CD4-positive, alpha-beta T cell (primary cell): ENCODE measurements around the gene ZNF584. TPM values are rescaled to one million over a fixed set of nuclear protein-coding genes. Genes with fewer than 3 reads are reported as not detected.
A peak's percentile ranks its signal among the peaks of the same experiment; 100 is the strongest.

ENCODE experiments used
- ATAC-seq: fragments of 200-7000 bp; cut with Tn5 transposase; one replicate; pipeline ENCODE4 v1.10.0; 2022; ENCODE audit warnings: mild to moderate bottlenecking; ENCODE audit not compliant: poor library complexity
- CTCF ChIA-PET: fragments of 350-600 bp; sonication (Branson Sonifier 250); formaldehyde crosslinking; loops from one replicate; lab custom pipeline; 2021; ENCODE audit warnings: antibody characterized with exemption, inconsistent platforms; lab: Charles Lee
- POLR2A ChIA-PET: fragments of 350-600 bp; sonication (Branson Sonifier 250); formaldehyde crosslinking; loops from one replicate; lab custom pipeline; 2021; ENCODE audit warnings: antibody characterized with exemption, inconsistent platforms; lab: Charles Lee
- DNase-seq, 14 experiments: peaks; one replicate each; pipeline ENCODE4 v3.0.0-alpha.2; 2013 to 2020; ENCODE audit warnings: mixed read lengths in 2 of 14
- H3K27ac ChIP-seq, 2 donors: one replicate each; pipeline versions ENCODE4 v1.5.1 to v1.7.0; 2013; ENCODE audit warnings: low read length in 2 of 2, low read depth in 1 of 2, mild to moderate bottlenecking in 1 of 2
- H3K27me3 ChIP-seq, 2 experiments: 1 replicate in 1 of 2; 2 replicates in 1 of 2; pipeline versions ENCODE4 v1.6.1 to v1.7.0; 2013; ENCODE audit warnings: low read length in 2 of 2, control low read depth in 1 of 2, mild to moderate bottlenecking in 1 of 2, moderate library complexity in 1 of 2; ENCODE audit not compliant: insufficient read depth in 2 of 2, control insufficient read depth in 1 of 2
- H3K36me3 ChIP-seq: one replicate; pipeline ENCODE4 v1.6.1; 2013; ENCODE audit warnings: low read length, control low read depth; ENCODE audit not compliant: insufficient read depth
- H3K4me1 ChIP-seq: one replicate; pipeline ENCODE4 v1.6.1; 2013; ENCODE audit warnings: low read length, control low read depth; ENCODE audit not compliant: insufficient read depth
- H3K4me3 ChIP-seq: one replicate; pipeline ENCODE4 v1.5.1; 2013; ENCODE audit warnings: mild to moderate bottlenecking, low read length, moderate library complexity
- H3K9me3 ChIP-seq, 2 experiments: 1 replicate in 1 of 2; 2 replicates in 1 of 2; pipeline versions ENCODE4 v1.6.1 to v1.7.0; 2013; ENCODE audit warnings: low read length in 2 of 2, mild to moderate bottlenecking in 2 of 2, control low read depth in 1 of 2, moderate library complexity in 1 of 2; ENCODE audit not compliant: control insufficient read depth in 1 of 2, insufficient read depth in 1 of 2
- H3K27ac Mint-ChIP-seq: one replicate; pipeline ENCODE4 v1.8.0; 2020; ENCODE audit warnings: mixed read lengths
- H3K27me3 Mint-ChIP-seq: one replicate; pipeline ENCODE4 v1.8.0; 2021; ENCODE audit warnings: mixed read lengths
- H3K36me3 Mint-ChIP-seq: one replicate; pipeline ENCODE4 v1.8.0; 2021; ENCODE audit warnings: low read depth, mixed read lengths
- H3K4me1 Mint-ChIP-seq: one replicate; pipeline ENCODE4 v1.8.0; 2021; ENCODE audit warnings: low read depth, mixed read lengths
- H3K4me3 Mint-ChIP-seq: one replicate; pipeline ENCODE4 v1.8.0; 2020; ENCODE audit warnings: mild to moderate bottlenecking, mixed read lengths
- H3K9me3 Mint-ChIP-seq: one replicate; pipeline ENCODE4 v1.8.0; 2020; ENCODE audit warnings: mixed read lengths
- CTCF ChIP-seq: fragments of 200-600 bp; IDR thresholded peaks from one replicate; pipeline ENCODE4 v1.8.0; 2022; ENCODE audit warnings: antibody characterized with exemption, mild to moderate bottlenecking
- intact Hi-C, 2 experiments: fragments of 100-400 bp; cut with DNase I in 1 of 2; cut with micrococcal nuclease in 1 of 2; formaldehyde crosslinking; loops; one replicate each; pipeline versions ENCODE4 v1.15.1 to v1.9.0; 2023 to 2025; cut with DNase I, micrococcal nuclease
- microRNA-seq: library from miRNA; unstranded; fragments of <30 nt; microRNA quantifications from one replicate; pipeline ENCODE4 v1.2.0, GENCODE V29; 2021; ENCODE audit warnings: borderline microRNAs expressed, borderline replicate concordance
- total RNA-seq, 174 experiments: library from RNA in 2 of 174; stranded (reverse) in 2 of 174; gene quantifications; one replicate each; pipeline ENCODE4 v1.2.3 and lab custom pipeline; 2021 to 2026

The ZNF584 gene
- total RNA-seq, 2 experiments from 2014 or later: 1.7 to 1.8 TPM

DNA sequence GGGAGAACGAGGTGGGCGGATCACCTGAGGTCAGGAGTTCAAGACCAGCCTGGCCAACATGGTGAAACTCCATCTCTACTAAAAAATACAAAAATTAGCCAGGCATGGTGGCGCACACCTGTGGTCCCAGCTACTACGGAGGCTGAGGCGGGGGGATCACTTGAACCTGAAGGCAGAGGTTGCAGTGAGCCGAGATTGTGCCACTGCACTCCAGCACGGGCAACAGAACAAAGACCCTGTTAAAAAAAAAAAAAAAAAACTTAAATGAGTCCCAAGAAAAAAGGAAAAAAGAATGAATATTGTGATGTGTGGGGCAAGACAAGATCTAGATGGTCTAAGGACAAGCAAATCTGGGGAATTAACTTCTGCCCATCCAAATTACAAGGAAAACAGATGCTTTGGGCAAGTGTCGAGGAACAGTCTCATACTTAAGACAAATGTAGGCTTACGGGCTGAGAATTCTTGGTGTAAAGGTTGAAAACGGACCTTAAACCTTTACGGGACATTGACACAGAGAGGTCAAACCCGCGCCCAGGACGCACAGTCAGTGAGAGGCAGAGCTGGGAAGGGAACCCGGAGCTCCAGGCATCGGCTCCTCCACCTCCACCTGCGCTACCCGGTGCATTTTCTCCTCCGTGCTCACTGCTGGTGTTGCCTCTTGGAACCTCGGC, 57.8 kb downstream of the ZNF584 start:
- DNase-seq: no peak
- Mint-ChIP-seq H3K27ac (peak overlapping the region; percentile 83), H3K27me3 (no peaks in the 10 kb centered on the region), H3K9me3 (no peaks in the 10 kb centered on the region), H3K4me3 (peak overlapping the region; percentile 93), H3K36me3 (peaks cover 22% of the 10 kb centered on the region), H3K4me1 (peaks cover 22% of the 10 kb centered on the region)
- intact Hi-C loops: loop anchor here (1.0 to 5.0 kb wide), 5 partner anchors 9 to 79 kb away; partner anchors contain the start of genes RPS5 (in 1 of the 2), ZNF132 (in 1 of the 2) and ZNF324B (in 1 of the 2)
- no peak for TF ChIP-seq CTCF
- Histone ChIP-seq H3K4me1 (peaks cover 20% of the 10 kb centered on the region), H3K36me3 (peaks cover 12% of the 10 kb centered on the region), H3K4me3 (peak overlapping the region; percentile 68), H3K9me3 (no peaks in the 10 kb centered on the region), H3K27me3 (no peaks in the 10 kb centered on the region), H3K27ac (no peak overlapping the region)
- POLR2A ChIA-PET: interaction anchor here (0.7 to 1.0 kb wide), 3 partner anchors 9 to 15 kb away, joined by 3 read pairs; partner anchors contain the start of gene ZNF324B
- CTCF ChIA-PET: interaction anchor here (1.6 kb wide), 1 partner anchor 48 kb away, joined by 6 read pairs; no protein-coding TSS in a partner anchor
- ATAC-seq: peak; percentile 14

DNA sequence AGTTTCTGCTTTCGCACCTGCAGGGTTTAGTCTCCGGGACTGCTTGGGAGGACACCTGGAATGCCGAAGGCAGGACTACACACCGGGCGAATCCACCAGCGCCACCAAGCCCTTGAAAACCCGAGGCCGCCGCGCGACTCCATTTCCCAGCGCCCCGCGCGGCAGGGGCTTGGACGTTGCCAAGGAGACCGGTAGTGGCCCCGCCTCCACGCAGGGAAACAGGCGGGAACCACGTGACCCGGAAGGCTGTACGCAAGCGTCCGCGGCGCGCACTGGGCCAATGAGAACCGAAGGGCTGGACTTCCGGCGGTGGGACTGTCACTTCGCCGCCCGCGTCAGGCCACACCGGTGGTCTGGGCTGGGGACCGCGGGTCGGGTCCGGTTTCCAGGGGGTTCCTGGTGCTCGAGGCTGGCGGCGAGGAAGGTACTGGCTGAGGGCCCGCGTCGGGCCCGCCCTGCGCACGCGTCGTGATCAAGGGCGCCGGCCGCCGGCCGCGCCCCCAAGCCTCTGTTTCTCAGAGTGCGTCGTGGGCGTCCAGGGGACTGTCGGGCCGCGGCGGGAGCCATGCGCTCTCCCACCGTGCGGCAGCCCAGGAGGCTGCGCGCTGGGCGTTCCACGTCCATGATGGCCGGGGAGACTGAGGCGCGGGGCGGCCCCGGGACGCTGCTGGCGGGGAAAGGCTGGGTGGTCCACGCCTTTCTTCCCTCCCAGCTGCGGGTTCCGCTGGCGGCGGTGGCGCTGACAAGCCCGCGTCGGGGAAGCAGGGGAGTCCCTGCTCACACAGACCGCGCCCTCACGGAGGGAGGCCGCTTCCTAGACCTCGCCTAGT, 58.5 kb downstream of the ZNF584 start, which contains the start of gene ZNF324:
Gene ZNF324 (plus strand): TSS at position 321 of the 830 bp plus-strand sequence. CDS start 2,106 bp downstream, outside the sequence.
- CTCF ChIA-PET: interaction anchor here (0.7 to 1.6 kb wide), 2 partner anchors 47 to 114 kb away, joined by 3 to 6 read pairs; no protein-coding TSS in a partner anchor
- Histone ChIP-seq H3K27ac (peak within 1 kb of the TSS; percentile 62 to 81), H3K36me3 (peaks cover 14% of the 10 kb centered on the region), H3K4me3 (peak within 1 kb of the TSS; percentile 68), H3K27me3 (no peaks in the 10 kb centered on the region), H3K9me3 (no peaks in the 10 kb centered on the region), H3K4me1 (peaks cover 20% of the 10 kb centered on the region)
- no peaks in the 10 kb centered on the region for H3K9me3 Mint-ChIP-seq
- peaks cover 22% of the 10 kb centered on the region for H3K4me1 Mint-ChIP-seq
- H3K27ac Mint-ChIP-seq: peak within 1 kb of the TSS; percentile 83
- peak; percentile 93 for ATAC-seq
- H3K27me3 Mint-ChIP-seq: no peaks in the 10 kb centered on the region
- peak within 1 kb of the TSS; percentile 93 for H3K4me3 Mint-ChIP-seq
- POLR2A ChIA-PET: interaction anchor here (0.6 to 1.3 kb wide), 5 partner anchors 9 to 27 kb away, joined by 3 to 5 read pairs (median 3); partner anchors contain the start of genes ZNF132, ZNF324B and ZNF446
- peaks cover 23% of the 10 kb centered on the region for H3K36me3 Mint-ChIP-seq
- TF ChIP-seq CTCF: no peak
- intact Hi-C loops: loop anchor here (1.0 to 5.0 kb wide), 5 partner anchors 8 to 80 kb away; partner anchors contain the start of genes RPS5 (in 1 of the 2), ZNF132 (in 1 of the 2) and ZNF324B (in 1 of the 2)
- peak; percentile 94 to 98 (median 97) for DNase-seq

Small RNA genes lying within 50 kb of the gene (microRNA-seq; reads per million reads assigned to microRNA genes)
- not detected for gene MIR4754

Other genes starting within 250 kb of the ZNF584 start
- gene ZNF274, start 225.6 kb upstream of the ZNF584 start, total RNA-seq: 10 to 100 TPM; 51.0 to 51.4 TPM
- 1 to 10 TPM; 6.3 to 7.2 TPM for gene ZNF544, start 179.7 kb upstream of the ZNF584 start, total RNA-seq
- 1 to 10 TPM; 9.5 to 9.6 TPM for gene ZNF8, start 129.7 kb upstream of the ZNF584 start, total RNA-seq
- gene ERVK3-1, start 103.3 kb upstream of the ZNF584 start, total RNA-seq: 100 to 1,000 TPM; 150 to 153 TPM
- gene ZSCAN22, start 81.7 kb upstream of the ZNF584 start, total RNA-seq: under 1 TPM; 0.77 to 0.81 TPM
- 1 to 10 TPM; 7.6 to 8.4 TPM for gene A1BG, start 55.2 kb upstream of the ZNF584 start, total RNA-seq
- under 1 TPM; 0.28 to 0.55 TPM for gene ZNF497, start 45.9 kb upstream of the ZNF584 start, total RNA-seq
- gene ZNF837, start 27.6 kb upstream of the ZNF584 start, total RNA-seq: 1 to 10 TPM in 1 of 2 experiments, under 1 TPM in 1; 0.71 to 1.0 TPM
- gene RPS5, start 21.4 kb upstream of the ZNF584 start, total RNA-seq: 1,000 to 10,000 TPM; 1,619 to 1,646 TPM
- under 1 TPM in 1 of 2 experiments, not detected in 1; 0.55 TPM for gene RNF225, start 13.0 kb upstream of the ZNF584 start, total RNA-seq
- gene ZNF132, start 31.5 kb downstream of the ZNF584 start, total RNA-seq: 1 to 10 TPM; 1.0 to 1.4 TPM
- gene ZNF324B, start 43.0 kb downstream of the ZNF584 start, total RNA-seq: 1 to 10 TPM; 6.3 to 7.6 TPM
- 10 to 100 TPM; 24.3 to 25.2 TPM for gene ZNF324, start 58.4 kb downstream of the ZNF584 start, total RNA-seq
- gene ZNF446, start 67.7 kb downstream of the ZNF584 start, total RNA-seq: 10 to 100 TPM; 13.6 to 14.6 TPM
- 1 to 10 TPM; 3.5 to 4.8 TPM for gene SLC27A5, start 103.3 kb downstream of the ZNF584 start, total RNA-seq
- 1 to 10 TPM; 5.7 to 6.3 TPM for gene ZBTB45, start 111.2 kb downstream of the ZNF584 start, total RNA-seq
- gene TRIM28, start 135.4 kb downstream of the ZNF584 start, total RNA-seq: 100 to 1,000 TPM; 549 to 553 TPM
- gene CHMP2A, start 146.5 kb downstream of the ZNF584 start, total RNA-seq: 10 to 100 TPM; 60.5 to 62.4 TPM
- gene UBE2M, start 150.0 kb downstream of the ZNF584 start, total RNA-seq: 10 to 100 TPM; 29.0 to 31.0 TPM
- gene MZF1, start 164.7 kb downstream of the ZNF584 start, total RNA-seq: 10 to 100 TPM; 21.0 to 21.1 TPM